Smooth muscle cell (in vitro differentiated cells): ENCODE measurements around the gene IPMK. TPM values are rescaled to one million over a fixed set of nuclear protein-coding genes. Genes with fewer than 3 reads are reported as not detected.
A peak's percentile ranks its signal among the peaks of the same experiment; 100 is the strongest.

ENCODE experiments used
- DNase-seq: peaks from one replicate; lab custom pipeline; 2025; ENCODE audit not compliant: unreplicated experiment; lab: John Stamatoyannopoulos, UW
- H2AFZ ChIP-seq: fragments of 200-600 bp; sonication (generic); 2 replicates; pipeline ENCODE4 v1.6.0; 2016; ENCODE audit warnings: antibody characterized with exemption, low read depth, mild to moderate bottlenecking
- H3F3A ChIP-seq: fragments of 200-600 bp; sonication (generic); 2 replicates; pipeline ENCODE4 v1.6.0; 2017; ENCODE audit warnings: antibody characterized with exemption, low read depth
- H3K27ac ChIP-seq: fragments of 200-600 bp; sonication (generic); 2 replicates; pipeline ENCODE4 v1.5.1; 2016; ENCODE audit warnings: low read depth, mild to moderate bottlenecking
- H3K27me3 ChIP-seq: fragments of 200-600 bp; sonication (generic); 2 replicates; pipeline ENCODE4 v1.6.1; 2016; ENCODE audit warnings: low read depth, mild to moderate bottlenecking
- H3K36me3 ChIP-seq: fragments of 200-600 bp; sonication (generic); 2 replicates; pipeline ENCODE4 v1.5.1; 2016; ENCODE audit warnings: low read depth
- H3K4me1 ChIP-seq: fragments of 200-600 bp; sonication (generic); 2 replicates; pipeline ENCODE4 v1.5.1; 2016; ENCODE audit warnings: low read depth
- H3K4me2 ChIP-seq: fragments of 200-600 bp; sonication (generic); 2 replicates; pipeline ENCODE4 v1.6.0; 2016; ENCODE audit warnings: mild to moderate bottlenecking
- H3K4me3 ChIP-seq: fragments of 200-600 bp; sonication (generic); 2 replicates; pipeline ENCODE4 v1.5.1; 2016; ENCODE audit warnings: mild to moderate bottlenecking
- H3K79me2 ChIP-seq: fragments of 200-600 bp; sonication (generic); 2 replicates; pipeline ENCODE4 v1.6.0; 2016; ENCODE audit warnings: low read depth, mild to moderate bottlenecking
- H3K9ac ChIP-seq: fragments of 200-600 bp; sonication (generic); 2 replicates; pipeline ENCODE4 v1.6.0; 2016; ENCODE audit warnings: low read depth
- H3K9me3 ChIP-seq: fragments of 200-600 bp; sonication (generic); replicated peaks from 2 replicates; pipeline ENCODE4 v1.5.1; 2016; ENCODE audit warnings: low read depth
- H4K20me1 ChIP-seq: fragments of 200-600 bp; sonication (generic); 2 replicates; pipeline ENCODE4 v1.6.0; 2016; ENCODE audit warnings: low read depth
- CTCF ChIP-seq: fragments of 200-600 bp; sonication (generic); IDR thresholded peaks from 2 replicates; pipeline ENCODE4 v1.5.1; 2017; ENCODE audit warnings: borderline replicate concordance, mild to moderate bottlenecking, antibody characterized with exemption; ENCODE audit not compliant: insufficient read depth, poor library complexity, severe bottlenecking
- WGBS: methylation state at CpG from one replicate; pipeline ENCODE4 v1.1.7; 2016; ENCODE audit warnings: low lambda C conversion rate; 5-methylcytosine and 5-hydroxymethylcytosine counted together
- polyA plus RNA-seq: library from polyadenylated mRNA; unstranded; fragments of >200 nt; fragmentation: Nextera tagmentation; extraction: Ambion mirVana; gene quantifications from 2 replicates; pipeline ENCODE4 v1.2.1, GENCODE V29; 2016
- total RNA-seq: library from RNA; depleted of rRNA; stranded (reverse); fragments of >200 nt; gene quantifications from 2 replicates; pipeline ENCODE4 v1.2.3, GENCODE V29; 2014

IPMK gene
- total and polyA plus RNA-seq, 2 experiments from 2014 or later: 1.9 to 9.2 TPM

- Histone ChIP-seq H3K9me3 (no peaks in the 10 kb centered on the region), H2AFZ (no peak overlapping the region), H3K9ac (no peak overlapping the region), H3K4me3 (peak overlapping the region; percentile 21), H3K4me2 (no peak overlapping the region), H4K20me1 (no peaks in the 10 kb centered on the region), H3K79me2 (peaks cover 8% of the 10 kb centered on the region), H3K36me3 (no peaks in the 10 kb centered on the region), H3K27me3 (no peaks in the 10 kb centered on the region), H3K27ac (no peak overlapping the region), H3K4me1 (no peaks in the 10 kb centered on the region), H3F3A (no peaks in the 10 kb centered on the region)
- TF ChIP-seq CTCF: no peak
- DNase-seq: no peak
These were observed 8.2 kb upstream of the IPMK start for GRCh38 chr10:58275908-58276307.

GRCh38 chr10:58275261-58275660 is 7.6 kb upstream of the IPMK start:
- H3K27ac ChIP-seq: no peak overlapping the region

GRCh38 chr10:58269782-58270290 is 2.1 kb upstream of the IPMK start:
- TF ChIP-seq CTCF: no peak
- DNase-seq: no peak
- peak overlapping the region; percentile 99 for H3K4me2 ChIP-seq
- 13% methylated on average over 12 of the region's 12 CpGs for WGBS
- peak overlapping the region; percentile 74 for H3K9ac ChIP-seq
- H3K4me1 ChIP-seq: peaks cover 18% of the 10 kb centered on the region
- peak overlapping the region; percentile 99 for H2AFZ ChIP-seq
- no peaks in the 10 kb centered on the region for H4K20me1 ChIP-seq
- H3K9me3 ChIP-seq: no peaks in the 10 kb centered on the region
- peak overlapping the region; percentile 87 for H3K4me3 ChIP-seq
- peaks cover 6% of the 10 kb centered on the region for H3F3A ChIP-seq
- H3K27ac ChIP-seq: peak overlapping the region; percentile 96
- no peaks in the 10 kb centered on the region for H3K36me3 ChIP-seq
- no peaks in the 10 kb centered on the region for H3K27me3 ChIP-seq
- peaks cover 21% of the 10 kb centered on the region for H3K79me2 ChIP-seq

More at GRCh38 chr10:58275261-58275660, 7.6 kb upstream of the IPMK start:
- H3K9me3 ChIP-seq: no peaks in the 10 kb centered on the region
- H3F3A ChIP-seq: no peaks in the 10 kb centered on the region
- peaks cover 8% of the 10 kb centered on the region for H3K79me2 ChIP-seq
- no peak for DNase-seq
- H3K9ac ChIP-seq: no peak overlapping the region
- H3K27me3 ChIP-seq: no peaks in the 10 kb centered on the region
- TF ChIP-seq CTCF: no peak
- H3K4me3 ChIP-seq: peak overlapping the region; percentile 21
- WGBS: 92% methylated on average over 2 of the region's 2 CpGs
- H3K4me2 ChIP-seq: no peak overlapping the region
- H3K4me1 ChIP-seq: peaks cover 2% of the 10 kb centered on the region
- H3K36me3 ChIP-seq: no peaks in the 10 kb centered on the region
- no peaks in the 10 kb centered on the region for H4K20me1 ChIP-seq
- H2AFZ ChIP-seq: no peak overlapping the region
